Endodermal cell (in vitro differentiated cells): ENCODE measurements around the gene FTHL17. TPM values are rescaled to one million over a fixed set of nuclear protein-coding genes. Genes with fewer than 3 reads are reported as not detected.

Experiments used
- DNase-seq: peaks from one replicate; pipeline ENCODE4 v3.0.0-alpha.2; 2017
- H3K27ac ChIP-seq: 2 replicates; pipeline ENCODE4 v1.5.1; 2013; ENCODE audit warnings: mild to moderate bottlenecking, low read depth, low read length, moderate library complexity
- H3K27me3 ChIP-seq: 2 replicates; pipeline ENCODE4 v1.6.1; 2013; ENCODE audit warnings: mild to moderate bottlenecking, low read length, moderate library complexity; ENCODE audit not compliant: insufficient read depth, control insufficient read depth, poor library complexity, severe bottlenecking
- H3K36me3 ChIP-seq: 2 replicates; pipeline ENCODE4 v1.7.0; 2013; ENCODE audit warnings: mild to moderate bottlenecking, low read length, moderate library complexity; ENCODE audit not compliant: control insufficient read depth, insufficient read depth
- H3K4me1 ChIP-seq: one replicate; pipeline ENCODE4 v1.7.0; 2013; ENCODE audit warnings: low read length; ENCODE audit not compliant: control insufficient read depth, insufficient read depth
- H3K4me3 ChIP-seq: 2 replicates; pipeline ENCODE4 v1.5.1; 2013; ENCODE audit warnings: mild to moderate bottlenecking, low read length, moderate library complexity
- H3K9ac ChIP-seq: 2 replicates; pipeline ENCODE4 v1.6.1; 2013; ENCODE audit warnings: mild to moderate bottlenecking, low read length, moderate library complexity; ENCODE audit not compliant: poor library complexity, severe bottlenecking; ENCODE audit errors: extremely low read depth
- H3K9me3 ChIP-seq: 2 replicates; pipeline ENCODE4 v1.6.1; 2013; ENCODE audit warnings: mild to moderate bottlenecking, low read length, moderate library complexity; ENCODE audit not compliant: control insufficient read depth
- H3K27ac Mint-ChIP-seq: 2 replicates; pipeline ENCODE4 v1.8.0; 2020; ENCODE audit warnings: mixed read lengths
- H3K27me3 Mint-ChIP-seq: 2 replicates; pipeline ENCODE4 v1.8.0; 2021; ENCODE audit warnings: mild to moderate bottlenecking, mixed read lengths; ENCODE audit not compliant: insufficient read depth
- H3K36me3 Mint-ChIP-seq: 2 replicates; pipeline ENCODE4 v1.8.0; 2020; ENCODE audit warnings: low read depth, mixed read lengths
- H3K4me1 Mint-ChIP-seq: 2 replicates; pipeline ENCODE4 v1.8.0; 2020; ENCODE audit warnings: mixed read lengths
- H3K4me3 Mint-ChIP-seq: 2 replicates; pipeline ENCODE4 v1.8.0; 2020; ENCODE audit warnings: mild to moderate bottlenecking, moderate library complexity, mixed read lengths
- H3K9me3 Mint-ChIP-seq: 2 replicates; pipeline ENCODE4 v1.8.0; 2020; ENCODE audit warnings: mild to moderate bottlenecking, mixed read lengths
- WGBS, 2 experiments: methylation state at CpG; one replicate each; pipeline versions ENCODE4 v1.1.5 to v1.1.7; 2013; ENCODE audit warnings: missing lambda C conversion rate in 2 of 2, mixed read lengths in 1 of 2; ENCODE audit not compliant: insufficient coverage in 1 of 2, insufficient read length in 1 of 2; 5-methylcytosine and 5-hydroxymethylcytosine counted together
- total RNA-seq, 2 donors: library from RNA; stranded (reverse); fragmentation: NEBNext Ultra II Directional in 1 of 2; extraction: Animal tissue kit (Norgen Biotek cat#: 25700) in 1 of 2; gene quantifications; 2 replicates in 1 of 2; 3 replicates in 1 of 2; pipeline ENCODE4 v1.2.1, GENCODE V29; 2021
- TF ChIP-seq, protein P1 (sequence below): fragments of 200-600 bp; sonication (generic); conservative IDR thresholded peaks from 2 replicates; pipeline ENCODE4 v1.5.0; 2021; ENCODE audit warnings: antibody characterized with exemption, mild to moderate bottlenecking

Gene FTHL17
- total RNA-seq, 2 donors from 2014 or later, result not detected

DNA sequence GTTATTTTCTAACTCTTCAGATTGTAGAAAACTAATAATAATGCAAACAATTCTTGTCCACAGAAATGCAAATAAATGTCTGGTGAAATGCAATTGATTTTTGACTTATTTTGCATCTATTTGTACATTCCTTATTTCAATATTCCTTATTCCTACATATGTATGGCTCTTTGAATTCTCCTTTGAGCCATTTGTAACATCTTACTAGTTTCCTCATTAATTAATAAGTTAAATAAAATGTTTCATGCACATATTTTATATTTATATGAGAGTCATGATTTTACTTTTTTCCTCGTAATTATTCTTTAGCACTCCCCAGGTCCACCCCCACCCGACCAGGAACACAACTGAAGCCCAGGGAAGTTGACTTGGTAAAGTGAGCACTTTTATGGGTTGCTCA is 2.7 kb upstream of the FTHL17 start:
- Histone ChIP-seq H3K4me1 (no peaks in the 10 kb centered on the region), H3K4me3 (no peak overlapping the region), H3K9me3 (no peaks in the 10 kb centered on the region), H3K27ac (no peak overlapping the region), H3K27me3 (no peaks in the 10 kb centered on the region), H3K9ac (no peak overlapping the region), H3K36me3 (no peaks in the 10 kb centered on the region)
- TF ChIP-seq, protein P1, sequence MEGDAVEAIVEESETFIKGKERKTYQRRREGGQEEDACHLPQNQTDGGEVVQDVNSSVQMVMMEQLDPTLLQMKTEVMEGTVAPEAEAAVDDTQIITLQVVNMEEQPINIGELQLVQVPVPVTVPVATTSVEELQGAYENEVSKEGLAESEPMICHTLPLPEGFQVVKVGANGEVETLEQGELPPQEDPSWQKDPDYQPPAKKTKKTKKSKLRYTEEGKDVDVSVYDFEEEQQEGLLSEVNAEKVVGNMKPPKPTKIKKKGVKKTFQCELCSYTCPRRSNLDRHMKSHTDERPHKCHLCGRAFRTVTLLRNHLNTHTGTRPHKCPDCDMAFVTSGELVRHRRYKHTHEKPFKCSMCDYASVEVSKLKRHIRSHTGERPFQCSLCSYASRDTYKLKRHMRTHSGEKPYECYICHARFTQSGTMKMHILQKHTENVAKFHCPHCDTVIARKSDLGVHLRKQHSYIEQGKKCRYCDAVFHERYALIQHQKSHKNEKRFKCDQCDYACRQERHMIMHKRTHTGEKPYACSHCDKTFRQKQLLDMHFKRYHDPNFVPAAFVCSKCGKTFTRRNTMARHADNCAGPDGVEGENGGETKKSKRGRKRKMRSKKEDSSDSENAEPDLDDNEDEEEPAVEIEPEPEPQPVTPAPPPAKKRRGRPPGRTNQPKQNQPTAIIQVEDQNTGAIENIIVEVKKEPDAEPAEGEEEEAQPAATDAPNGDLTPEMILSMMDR, result no peak
- H3K9me3 Mint-ChIP-seq, result peaks cover 61% of the 10 kb centered on the region
- no peak overlapping the region for H3K4me3 Mint-ChIP-seq
- no peaks in the 10 kb centered on the region for H3K27me3 Mint-ChIP-seq
- no peak overlapping the region for H3K27ac Mint-ChIP-seq
- WGBS, 2 experiments, result 100% methylated on average over 1 of the region's 2 CpGs; no CpG with 5 or more reads in 1 of the 2 experiments
- no peak for DNase-seq
- H3K4me1 Mint-ChIP-seq, result peaks cover 2% of the 10 kb centered on the region
- H3K36me3 Mint-ChIP-seq, result no peaks in the 10 kb centered on the region

DNA sequence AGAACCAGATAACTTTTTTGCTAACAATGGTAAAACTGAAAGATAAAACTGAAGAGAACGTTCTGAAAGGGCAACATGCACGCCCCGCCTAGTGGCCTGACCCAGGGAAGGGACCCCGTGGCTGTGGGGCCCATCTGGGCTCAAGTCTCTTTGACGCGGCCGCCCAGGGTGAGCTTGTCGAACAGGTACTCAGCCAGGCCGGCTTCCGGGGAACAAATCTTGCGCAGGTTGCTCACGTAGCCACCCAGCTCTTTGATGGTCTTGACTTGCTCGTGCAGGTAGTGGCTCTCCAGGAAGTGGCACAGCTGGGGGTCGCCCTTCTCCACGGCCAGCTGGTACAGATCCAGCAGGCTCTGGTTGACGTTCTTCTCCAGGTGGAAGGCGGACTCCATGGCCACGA is 579 bp downstream of the FTHL17 start:
- Histone ChIP-seq H3K4me3 (no peak overlapping the region), H3K27me3 (no peaks in the 10 kb centered on the region), H3K36me3 (no peaks in the 10 kb centered on the region), H3K4me1 (no peaks in the 10 kb centered on the region), H3K9me3 (no peaks in the 10 kb centered on the region), H3K9ac (no peak overlapping the region), H3K27ac (no peak overlapping the region)
- peaks cover 67% of the 10 kb centered on the region for H3K9me3 Mint-ChIP-seq
- no peak overlapping the region for H3K27ac Mint-ChIP-seq
- WGBS, 2 experiments, result 96 to 100% methylated on average over 4 to 18 of the region's 18 CpGs
- H3K4me1 Mint-ChIP-seq, result peaks cover 9% of the 10 kb centered on the region
- no peak for DNase-seq
- no peaks in the 10 kb centered on the region for H3K36me3 Mint-ChIP-seq
- no peaks in the 10 kb centered on the region for H3K27me3 Mint-ChIP-seq
- H3K4me3 Mint-ChIP-seq, result no peak overlapping the region
- TF ChIP-seq, protein P1, result no peak

GRCh38 chrX:31070057-31070468 is 1.8 kb downstream of the FTHL17 start:
- Mint-ChIP-seq H3K27ac (no peak overlapping the region), H3K4me1 (peaks cover 9% of the 10 kb centered on the region), H3K4me3 (no peak overlapping the region), H3K27me3 (no peaks in the 10 kb centered on the region), H3K36me3 (no peaks in the 10 kb centered on the region), H3K9me3 (peaks cover 65% of the 10 kb centered on the region)
- Histone ChIP-seq H3K4me1 (no peaks in the 10 kb centered on the region), H3K27me3 (no peaks in the 10 kb centered on the region), H3K27ac (no peak overlapping the region), H3K9ac (no peak overlapping the region), H3K4me3 (no peak overlapping the region), H3K36me3 (no peaks in the 10 kb centered on the region), H3K9me3 (no peaks in the 10 kb centered on the region)
- TF ChIP-seq, protein P1, result no peak
- no peak for DNase-seq
